Stimulated activated CD8-positive, alpha-beta memory T cell treated with anti-CD3 and anti-CD28 coated beads, Interleukin-12 subunit alpha, Interleukin-12 subunit beta, amount 100 ng/mL, for 4 hours (primary cell): Measurements from ENCODE around the gene CTSW.
A peak's percentile ranks its signal among the peaks of the same experiment; 100 is the strongest.

Source experiments
- DNase-seq: peaks from one replicate; pipeline ENCODE4 v3.0.0-alpha.2; 2020; ENCODE audit warnings: low read depth

Gene CTSW

GRCh38 chr11:65903068-65903481 lies 23.4 kb downstream of the CTSW start:
- DNase-seq: no peak

- DNase-seq: no peak
These were observed 24.1 kb downstream of the CTSW start for GRCh38 chr11:65903715-65904114.

DNA sequence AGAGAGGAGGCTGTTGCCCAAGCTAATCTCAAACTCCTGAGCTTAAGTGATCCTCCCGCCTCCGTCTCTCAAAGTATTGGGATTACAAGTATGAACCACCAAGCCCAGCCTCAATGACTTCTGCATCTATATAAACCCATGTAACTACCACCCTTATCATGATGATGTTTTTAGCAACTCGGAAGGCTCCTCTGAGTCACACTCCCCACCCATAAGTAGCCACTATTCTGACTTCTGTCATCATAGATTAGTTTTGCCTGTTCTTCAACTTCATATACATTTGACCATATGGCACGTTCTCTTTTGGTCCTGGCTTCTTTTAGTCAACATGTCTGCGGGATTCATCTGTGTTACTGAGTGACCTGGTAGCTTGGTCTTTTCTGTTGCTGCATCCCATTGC lies 27.0 kb downstream of the CTSW start:
- DNase-seq: no peak

DNA sequence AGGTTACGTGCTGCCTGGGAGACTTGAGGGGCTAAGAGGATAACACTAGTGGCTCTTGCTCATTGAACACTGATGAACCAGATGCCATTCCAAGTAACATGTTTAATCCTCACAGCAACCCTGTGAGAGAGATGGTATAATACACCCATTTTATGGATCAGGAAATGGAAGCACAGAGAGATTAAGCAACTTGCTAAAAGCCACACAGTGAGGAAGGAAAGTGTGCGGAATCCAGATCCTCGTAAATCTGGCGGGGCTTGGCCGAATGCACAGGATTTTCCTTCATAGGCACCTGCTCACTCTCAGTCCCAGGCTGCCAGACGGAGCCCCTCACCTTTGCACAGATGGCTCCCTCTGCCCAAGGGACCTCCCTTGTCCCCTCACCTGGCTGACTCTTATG lies 28.2 kb downstream of the CTSW start:
- DNase-seq: no peak

DNA sequence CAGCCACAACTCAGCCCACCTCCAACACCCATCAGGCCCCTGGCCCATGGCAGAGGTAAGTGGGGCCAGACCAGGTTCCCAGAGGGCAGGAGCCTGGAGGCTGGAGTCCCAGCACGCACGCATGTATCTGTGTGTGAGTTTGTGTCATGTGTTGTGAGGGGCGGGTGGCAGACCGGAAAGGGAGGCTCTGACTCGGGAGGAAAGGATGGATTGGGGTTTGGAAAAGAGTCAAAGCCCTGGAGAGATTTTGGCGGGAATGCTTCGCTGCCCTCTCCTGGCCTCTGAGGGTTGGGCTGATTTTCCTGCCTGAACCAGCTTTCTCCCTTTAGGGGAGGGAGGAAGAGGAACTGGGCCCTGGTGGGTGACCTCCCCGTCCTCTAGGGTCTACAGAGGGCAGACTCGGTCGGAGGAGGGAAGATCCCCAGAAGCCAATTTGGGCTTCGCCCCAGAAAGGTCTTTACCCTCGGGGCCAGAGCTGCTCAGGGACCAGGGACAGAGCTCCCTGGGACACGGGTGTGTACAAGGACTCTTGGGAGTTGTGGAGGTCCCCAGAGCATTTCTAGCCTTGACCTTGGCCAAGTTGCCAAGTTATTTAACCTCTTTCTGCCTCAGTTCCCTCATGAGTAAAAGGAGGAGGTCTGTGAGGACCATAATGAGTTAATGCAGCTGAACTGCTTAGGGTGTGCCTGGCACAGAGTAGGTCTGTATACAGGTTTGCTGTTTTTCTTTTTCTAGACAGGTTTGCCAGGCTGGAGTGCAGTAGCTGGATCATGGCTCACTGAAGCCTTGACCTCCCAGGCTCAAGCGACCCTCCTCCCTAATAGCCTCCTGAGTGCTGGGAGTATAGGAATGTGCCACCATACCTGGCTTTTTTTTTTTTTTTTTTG lies 32.3 kb downstream of the CTSW start:
- no peak for DNase-seq

GRCh38 chr11:65912845-65913244 lies 33.2 kb downstream of the CTSW start:
- DNase-seq: no peak

DNA sequence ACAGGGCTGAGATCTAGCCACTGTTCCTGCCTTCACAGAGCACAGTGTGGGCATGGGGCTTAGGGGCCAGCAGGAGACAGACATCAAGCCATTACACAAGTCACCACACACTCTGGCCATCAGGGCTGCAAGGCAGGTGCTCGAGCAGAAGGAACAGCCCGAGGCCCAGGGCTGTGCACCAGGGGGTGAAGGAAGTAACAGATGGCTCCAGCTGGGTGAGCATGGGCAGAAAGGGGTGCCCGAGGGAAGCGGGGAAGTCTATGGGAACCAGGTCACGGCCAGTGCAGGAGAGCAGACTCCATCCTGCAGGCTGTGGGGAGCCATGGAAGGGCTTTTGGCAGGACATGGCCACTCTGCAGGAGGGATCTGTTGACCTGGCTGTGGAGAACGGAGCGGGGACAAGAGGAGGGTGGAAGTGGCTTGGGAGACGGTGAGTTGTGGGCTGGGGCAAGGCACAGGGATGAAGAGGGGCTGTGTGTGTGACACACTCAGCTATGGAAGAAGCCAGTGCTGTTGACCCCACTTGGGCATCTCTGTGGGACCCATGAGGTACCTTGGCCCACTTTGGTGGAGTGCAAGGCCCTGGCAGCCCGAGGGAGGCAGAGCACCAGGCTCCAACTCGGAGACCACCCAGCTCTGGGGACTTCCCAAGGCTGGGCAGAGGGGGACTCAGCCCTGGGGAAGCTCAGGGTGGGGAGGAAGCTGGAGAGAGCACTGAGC lies 35.6 kb downstream of the CTSW start:
- no peak for DNase-seq

GRCh38 chr11:65915821-65916251 lies 36.2 kb downstream of the CTSW start:
- DNase-seq: no peak

DNA sequence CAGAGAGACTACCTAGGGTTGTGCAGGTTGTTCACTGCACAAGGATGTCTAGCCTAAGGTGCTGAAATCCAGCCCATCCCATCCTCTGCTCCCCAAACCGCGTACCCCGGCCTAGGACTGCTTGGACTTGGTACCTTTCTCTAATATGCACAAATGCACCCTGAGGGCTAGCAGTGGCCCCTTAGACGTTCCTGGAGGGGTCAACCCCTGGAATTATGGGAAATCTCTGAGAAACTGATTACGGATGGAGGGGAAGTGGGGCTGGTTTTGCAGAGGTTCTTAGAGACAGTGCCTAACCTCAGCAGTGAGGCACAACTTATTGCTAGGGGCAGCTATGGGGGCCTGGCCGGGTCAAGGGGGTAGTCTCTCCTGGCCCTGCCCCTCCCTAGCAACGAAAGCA lies 36.8 kb downstream of the CTSW start:
- DNase-seq: no peak

- DNase-seq: no peak
These were observed 37.4 kb downstream of the CTSW start for GRCh38 chr11:65917077-65917433.

- no peak for DNase-seq
These were observed 38.0 kb downstream of the CTSW start for GRCh38 chr11:65917434-65918210.

DNA sequence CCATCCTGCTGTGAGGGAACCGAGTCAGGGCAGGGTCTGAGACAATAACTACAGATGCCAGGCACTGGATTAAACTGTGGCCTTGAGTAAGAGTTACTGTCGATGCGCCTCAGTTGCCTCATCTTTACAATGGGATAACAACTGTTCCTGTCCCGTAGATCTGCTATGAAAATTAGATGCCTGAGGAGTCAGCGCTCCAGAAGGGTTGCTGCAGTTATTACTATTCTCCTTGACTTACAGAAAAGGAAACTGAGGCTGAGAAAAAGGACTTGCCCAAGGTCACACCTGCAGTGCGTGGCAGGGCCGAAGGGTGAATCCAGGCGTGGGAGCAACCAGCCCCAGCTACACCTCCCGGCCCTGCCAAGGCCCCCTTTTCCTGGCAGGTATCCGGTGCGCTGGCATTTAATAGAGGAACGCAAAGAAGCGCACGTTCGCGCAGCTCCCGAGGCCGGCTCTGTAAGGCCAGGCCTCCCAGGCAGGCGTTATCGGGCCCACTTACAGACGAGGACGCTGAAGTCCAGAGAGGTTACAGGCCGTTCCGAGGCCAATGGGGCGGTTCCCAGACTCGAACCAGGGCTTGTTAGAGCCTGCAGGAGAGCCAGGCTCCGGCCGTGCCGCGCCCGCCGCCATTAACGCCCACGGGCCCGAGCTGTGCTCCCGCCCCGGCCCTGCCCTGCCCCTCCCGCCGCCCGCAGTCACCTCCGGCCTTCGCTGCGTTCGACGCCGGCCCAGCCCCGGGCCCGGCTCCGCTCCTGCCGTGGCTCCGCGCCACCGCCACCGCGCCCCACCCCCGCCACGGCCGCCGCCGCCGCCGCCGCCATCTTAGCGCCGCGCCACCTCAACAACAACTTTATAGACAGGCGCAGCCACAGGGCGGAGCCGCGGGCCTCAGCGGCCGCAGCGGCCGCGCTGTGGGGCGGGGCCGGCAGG lies 38.8 kb downstream of the CTSW start, which contains the start of gene C11orf68:
C11orf68 (minus strand) TSS at position 852 of the 930 bp plus-strand sequence; CDS start at position 821, 31 bp downstream.
- no peak for DNase-seq

GRCh38 chr11:65919141-65919572 lies 39.5 kb downstream of the CTSW start, which contains the start of gene DRAP1:
Gene DRAP1 (plus strand): TSS chr11:65919426. CDS start chr11:65919502, 76 bp downstream.
- peak; percentile 100 for DNase-seq

GRCh38 chr11:65919573-65920371 lies 40.1 kb downstream of the CTSW start:
- no peak for DNase-seq

GRCh38 chr11:65920372-65920802 lies 40.8 kb downstream of the CTSW start:
- DNase-seq: no peak

DNA sequence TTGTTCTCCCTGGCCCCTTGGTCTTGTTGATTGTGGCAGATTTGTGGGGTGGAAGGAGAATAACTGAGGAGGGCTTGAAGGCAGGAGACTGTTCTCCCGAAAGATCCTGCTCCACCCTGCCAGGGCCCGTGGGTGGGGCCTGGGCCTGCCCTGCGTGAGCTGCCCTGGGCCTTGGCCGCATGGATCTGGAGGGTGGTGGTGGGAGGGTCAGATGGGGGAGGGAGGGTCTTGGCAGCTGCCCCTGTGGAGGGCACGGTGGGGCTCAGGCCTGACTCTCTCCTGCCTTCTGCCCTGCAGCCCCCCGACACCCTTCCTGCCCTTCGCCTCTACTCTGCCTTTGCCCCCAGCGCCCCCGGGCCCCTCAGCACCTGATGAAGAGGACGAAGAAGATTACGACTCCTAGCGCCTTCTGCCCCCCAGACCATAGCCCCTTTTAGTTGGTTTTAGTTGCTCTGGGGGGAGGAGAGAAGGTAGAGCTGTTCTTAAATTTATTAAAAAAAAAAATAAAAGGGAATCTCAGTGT lies 41.5 kb downstream of the CTSW start:
- no peak for DNase-seq

- DNase-seq: no peak
These were observed 42.2 kb downstream of the CTSW start for GRCh38 chr11:65921876-65922275.

DNA sequence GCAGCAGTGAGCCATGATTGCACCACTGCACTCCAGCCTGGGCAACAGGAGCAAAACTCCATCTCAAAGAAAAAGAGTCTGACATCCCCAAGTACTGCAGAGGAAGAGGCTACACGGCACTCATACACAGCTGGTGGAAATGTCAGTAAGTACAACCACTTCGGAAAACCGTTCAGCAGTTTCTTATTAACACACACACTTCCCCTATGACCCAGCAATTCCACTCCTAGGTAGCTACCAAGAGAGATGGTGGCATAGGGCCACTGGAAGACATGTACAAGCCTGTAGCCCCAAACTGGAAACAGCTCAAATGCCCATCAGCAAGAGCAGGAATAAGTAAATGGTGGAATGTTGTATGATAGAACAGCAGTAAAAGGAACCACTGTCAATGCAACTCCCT lies 42.9 kb downstream of the CTSW start:
- no peak for DNase-seq

DNA sequence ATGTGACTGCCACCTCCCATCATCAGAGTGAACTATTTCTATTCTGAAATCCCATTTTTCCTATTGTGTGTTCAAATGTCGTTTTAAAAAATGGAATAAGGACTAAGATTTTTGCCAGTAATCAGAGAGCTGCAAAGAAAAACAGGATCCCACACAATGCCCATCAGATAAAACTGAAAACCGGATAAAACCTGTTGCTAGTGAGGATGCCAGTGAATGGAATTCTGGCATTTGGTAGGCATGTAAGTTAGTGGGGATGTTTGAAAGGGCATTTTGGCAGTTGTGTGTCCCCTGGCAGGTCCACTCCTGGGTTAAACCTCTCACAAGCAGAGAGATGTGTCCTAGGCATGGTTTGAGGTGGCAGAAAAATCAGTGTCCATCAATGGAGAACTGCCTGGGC lies 45.8 kb downstream of the CTSW start:
- no peak for DNase-seq

DNA sequence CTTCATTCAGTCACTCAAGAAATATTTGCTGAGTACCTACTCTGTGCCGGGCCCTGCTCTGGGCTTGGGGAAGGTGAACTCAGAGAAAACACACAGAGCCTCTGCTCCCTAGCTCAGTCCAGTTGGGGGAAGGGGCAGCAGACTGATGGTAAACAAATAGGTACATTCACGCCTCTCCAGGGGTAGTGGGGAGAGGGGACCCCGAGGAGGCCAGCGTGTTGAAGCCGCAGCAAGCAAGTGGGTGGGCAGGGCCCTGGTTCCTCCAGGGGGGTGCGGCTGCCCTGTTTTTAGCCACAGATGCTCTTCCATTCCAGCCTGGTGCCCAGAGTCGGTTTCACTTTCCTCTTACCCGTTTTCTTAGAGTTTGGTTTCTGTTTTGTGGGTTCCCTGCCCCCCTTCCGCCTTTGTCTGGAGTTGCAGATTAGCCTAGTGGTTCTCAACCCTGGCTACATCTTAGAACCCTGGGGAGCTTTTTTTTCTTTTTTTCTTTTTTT lies 48.3 kb downstream of the CTSW start:
- peak; percentile 58 for DNase-seq
